Limb (tissue), 2 donors: Measurements from ENCODE around the gene SLC22A7.

ENCODE experiments used
- DNase-seq, 2 donors: peaks; one replicate each; pipeline ENCODE4 v3.0.0-alpha.2; 2016; ENCODE audit errors: extremely low spot score in 2 of 2

Gene SLC22A7, protein sequence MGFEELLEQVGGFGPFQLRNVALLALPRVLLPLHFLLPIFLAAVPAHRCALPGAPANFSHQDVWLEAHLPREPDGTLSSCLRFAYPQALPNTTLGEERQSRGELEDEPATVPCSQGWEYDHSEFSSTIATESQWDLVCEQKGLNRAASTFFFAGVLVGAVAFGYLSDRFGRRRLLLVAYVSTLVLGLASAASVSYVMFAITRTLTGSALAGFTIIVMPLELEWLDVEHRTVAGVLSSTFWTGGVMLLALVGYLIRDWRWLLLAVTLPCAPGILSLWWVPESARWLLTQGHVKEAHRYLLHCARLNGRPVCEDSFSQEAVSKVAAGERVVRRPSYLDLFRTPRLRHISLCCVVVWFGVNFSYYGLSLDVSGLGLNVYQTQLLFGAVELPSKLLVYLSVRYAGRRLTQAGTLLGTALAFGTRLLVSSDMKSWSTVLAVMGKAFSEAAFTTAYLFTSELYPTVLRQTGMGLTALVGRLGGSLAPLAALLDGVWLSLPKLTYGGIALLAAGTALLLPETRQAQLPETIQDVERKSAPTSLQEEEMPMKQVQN

DNA sequence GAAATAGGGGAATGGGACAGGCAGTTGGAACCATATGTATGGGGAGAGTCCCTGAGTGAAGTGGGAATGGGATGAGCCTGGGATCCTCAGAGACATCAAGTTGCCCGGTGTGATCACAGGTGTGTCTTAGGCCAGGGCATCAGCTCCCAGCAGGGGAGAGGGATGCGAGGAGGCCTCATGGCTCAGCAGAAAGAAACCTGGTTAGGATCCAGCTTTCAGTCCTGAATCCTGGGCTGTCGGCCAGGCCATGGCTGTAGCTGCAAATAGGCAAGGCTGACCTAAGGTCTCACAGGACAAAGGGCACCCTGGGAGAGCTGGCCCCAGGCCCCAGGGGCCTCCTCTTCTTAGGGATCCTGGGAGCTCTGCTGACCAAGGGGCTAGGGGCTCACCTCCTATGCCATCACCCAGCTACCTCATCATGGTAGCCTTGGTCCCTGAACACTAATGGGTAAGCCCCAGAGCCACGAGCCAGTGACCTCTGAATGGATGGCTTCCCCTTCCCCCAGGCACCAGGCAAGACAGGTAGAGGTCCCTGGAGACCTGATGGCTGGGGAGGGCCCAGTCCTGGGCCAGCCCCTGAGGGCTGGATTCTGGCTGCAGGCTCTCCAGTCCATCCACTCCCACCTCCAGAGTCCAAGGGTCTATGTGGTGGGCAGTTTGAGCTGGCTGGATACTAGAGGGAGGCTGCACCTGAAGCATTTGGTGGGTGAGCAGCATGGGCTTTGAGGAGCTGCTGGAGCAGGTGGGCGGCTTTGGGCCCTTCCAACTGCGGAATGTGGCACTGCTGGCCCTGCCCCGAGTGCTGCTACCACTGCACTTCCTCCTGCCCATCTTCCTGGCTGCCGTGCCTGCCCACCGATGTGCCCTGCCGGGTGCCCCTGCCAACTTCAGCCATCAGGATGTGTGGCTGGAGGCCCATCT is at the start of gene SLC22A7:
SLC22A7 (plus strand) TSS at position 617 of the 921 bp plus-strand sequence; CDS start at position 716, 99 bp downstream.
- no peak for DNase-seq

DNA sequence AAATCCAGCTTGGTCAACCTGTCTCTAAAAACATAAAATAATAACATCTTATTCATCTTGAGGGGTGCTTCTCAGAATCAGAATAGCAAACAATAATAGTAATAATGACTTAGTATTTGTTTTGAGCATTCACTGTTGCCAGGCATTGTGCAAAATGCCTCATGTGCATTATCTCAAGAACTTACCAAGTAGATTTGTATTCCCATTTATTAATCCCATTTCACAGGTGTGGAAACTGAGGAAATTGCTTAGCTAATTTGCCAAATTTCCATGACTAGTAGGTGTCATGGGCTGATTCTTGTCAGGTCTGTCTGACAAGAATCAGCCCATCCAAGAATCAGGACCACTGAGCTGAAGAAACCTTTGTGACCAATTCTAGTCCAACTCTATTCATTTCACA is 49.3 kb upstream of the SLC22A7 start:
- no peak for DNase-seq

DNA sequence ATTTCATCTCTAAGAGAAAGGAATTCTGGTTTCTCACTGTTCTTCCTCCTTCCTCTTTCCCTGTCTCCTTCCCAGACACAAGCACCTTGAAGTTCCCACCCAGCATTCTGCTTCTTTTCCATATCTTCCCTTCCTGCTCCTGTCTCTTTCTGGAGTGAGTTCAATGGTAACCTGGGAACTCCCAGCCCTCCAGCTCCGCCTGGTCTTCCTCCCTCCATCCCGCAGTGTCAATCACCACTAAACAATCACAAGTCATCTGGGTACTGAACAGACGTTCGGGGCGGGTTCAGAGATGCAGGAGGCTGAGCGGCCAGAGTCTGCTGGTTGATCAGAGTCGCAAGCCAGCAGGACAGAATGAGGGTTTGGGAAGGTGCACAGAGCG is 47.1 kb upstream of the SLC22A7 start:
- no peak for DNase-seq

DNA sequence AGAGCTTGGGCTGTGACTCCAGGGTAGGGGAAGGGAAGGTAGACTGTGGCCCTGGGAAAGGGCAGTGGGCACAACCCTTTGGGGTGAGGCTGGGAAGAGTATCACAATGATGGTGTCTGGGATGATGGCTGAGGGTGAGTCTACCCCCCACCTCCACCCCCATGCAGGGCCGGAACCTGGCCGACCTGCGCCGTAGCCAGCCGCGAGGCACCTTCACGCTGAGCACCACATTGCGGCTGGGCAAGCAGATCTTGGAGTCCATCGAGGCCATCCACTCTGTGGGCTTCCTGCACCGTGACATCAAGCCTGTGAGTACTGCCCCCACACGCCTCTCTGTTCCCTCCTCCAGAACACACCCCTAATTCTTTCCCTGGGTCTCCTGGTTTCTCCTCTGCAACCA is 44.7 kb upstream of the SLC22A7 start:
- DNase-seq = no peak

DNA sequence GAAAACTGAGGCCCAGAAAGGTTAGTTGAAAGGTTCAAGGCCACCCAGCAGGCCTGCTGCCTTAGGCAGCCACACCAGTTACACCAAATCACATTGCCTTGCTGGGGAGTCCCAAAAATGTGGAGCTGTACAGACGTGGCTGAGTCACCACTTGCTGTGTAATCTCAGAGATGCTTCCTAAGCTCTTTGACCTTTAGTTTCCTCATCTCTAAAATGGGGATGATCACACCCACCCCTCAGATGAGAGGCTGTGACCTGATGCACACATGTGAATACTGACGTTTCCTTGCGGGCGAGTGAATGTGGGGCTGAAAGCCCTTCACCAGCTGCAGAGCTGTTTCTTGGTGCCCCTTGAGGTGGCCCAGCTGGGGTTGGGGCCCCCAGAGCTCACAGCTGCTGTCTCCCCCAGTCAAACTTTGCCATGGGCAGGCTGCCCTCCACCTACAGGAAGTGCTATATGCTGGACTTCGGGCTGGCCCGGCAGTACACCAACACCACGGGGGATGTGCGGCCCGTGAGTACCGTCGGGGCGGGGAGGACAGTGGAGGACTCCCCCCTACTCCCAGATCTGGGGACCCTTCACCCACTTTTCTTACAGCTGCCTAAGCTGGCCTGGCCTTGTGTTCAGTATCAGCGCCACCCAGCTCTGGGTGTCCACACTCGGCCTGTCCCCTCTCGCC is 43.8 kb upstream of the SLC22A7 start:
- no peak for DNase-seq

DNA sequence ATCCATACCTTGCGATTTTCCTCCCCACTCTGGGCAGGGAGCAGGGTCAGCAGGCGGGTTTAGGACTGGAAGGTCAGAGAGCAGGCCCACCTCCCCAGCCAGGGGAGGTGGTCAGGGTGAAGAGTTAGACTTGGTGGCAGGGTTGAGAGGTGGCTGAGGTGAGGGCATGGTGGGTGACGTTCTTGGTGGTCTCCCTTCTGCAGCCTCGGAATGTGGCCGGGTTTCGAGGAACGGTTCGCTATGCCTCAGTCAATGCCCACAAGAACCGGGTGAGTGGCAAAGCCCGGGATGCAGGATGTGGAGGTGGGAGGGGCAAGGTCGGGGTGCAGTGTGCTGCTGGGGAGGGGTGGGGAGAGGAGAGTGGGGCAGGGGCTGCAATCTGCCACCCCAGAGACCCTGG is 43.2 kb upstream of the SLC22A7 start:
- no peak for DNase-seq

DNA sequence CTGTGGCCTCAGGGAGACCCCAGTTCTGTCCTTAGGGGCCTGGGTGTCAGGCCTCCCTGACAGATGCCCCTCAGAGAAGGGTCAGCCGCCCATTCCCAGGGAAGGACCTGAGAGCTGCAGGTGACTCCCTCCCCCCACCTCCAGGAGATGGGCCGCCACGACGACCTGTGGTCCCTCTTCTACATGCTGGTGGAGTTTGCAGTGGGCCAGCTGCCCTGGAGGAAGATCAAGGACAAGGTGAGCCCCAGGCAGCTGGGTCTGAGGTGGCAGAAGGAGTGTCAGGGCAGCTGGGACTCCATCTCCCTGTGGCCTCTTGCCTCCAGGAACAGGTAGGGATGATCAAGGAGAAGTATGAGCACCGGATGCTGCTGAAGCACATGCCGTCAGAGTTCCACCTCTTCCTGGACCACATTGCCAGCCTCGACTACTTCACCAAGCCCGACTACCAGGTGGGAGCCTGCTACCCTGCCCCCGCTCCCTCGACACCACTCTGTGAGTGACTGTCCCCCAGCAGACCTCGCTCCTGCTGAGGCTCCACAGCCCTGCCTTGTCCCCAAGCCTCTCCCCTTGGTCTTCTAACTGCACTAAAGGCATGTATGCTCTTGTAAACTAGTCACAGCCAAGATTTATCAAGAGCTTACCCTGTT is 42.5 kb upstream of the SLC22A7 start:
- no peak for DNase-seq

DNA sequence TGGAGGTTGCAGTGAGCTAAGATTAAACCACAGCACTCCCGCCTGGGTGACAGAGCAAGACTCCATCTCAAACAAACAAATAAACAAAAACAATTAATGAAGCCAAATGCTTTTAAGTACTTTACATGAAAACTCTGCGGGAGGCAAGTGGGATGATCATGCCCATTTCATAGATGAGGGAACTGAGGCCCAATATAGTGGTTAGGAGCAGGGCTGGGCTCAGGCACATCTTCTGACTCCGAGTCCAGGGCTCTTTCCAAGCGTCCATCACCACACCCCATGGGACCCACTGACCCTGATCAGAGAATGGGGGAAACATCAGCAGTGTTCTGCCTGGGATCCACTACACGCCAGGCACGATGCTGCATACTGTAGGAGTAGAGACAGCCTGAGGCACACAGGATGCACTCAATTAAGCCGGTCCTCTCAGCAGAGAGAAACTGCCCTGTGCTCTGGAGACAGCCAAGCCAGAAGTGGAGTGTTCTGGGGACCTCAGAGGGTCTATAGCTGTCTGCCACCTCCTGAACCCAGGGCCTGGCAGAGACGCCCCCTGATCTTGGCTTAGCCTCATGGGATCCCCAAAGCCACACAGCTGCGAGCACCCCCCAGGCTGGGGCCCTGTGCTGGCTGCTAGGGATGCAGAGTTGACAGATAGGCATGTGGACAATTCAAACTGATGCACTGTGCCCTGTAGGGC is 41.2 kb upstream of the SLC22A7 start:
- DNase-seq = no peak

DNA sequence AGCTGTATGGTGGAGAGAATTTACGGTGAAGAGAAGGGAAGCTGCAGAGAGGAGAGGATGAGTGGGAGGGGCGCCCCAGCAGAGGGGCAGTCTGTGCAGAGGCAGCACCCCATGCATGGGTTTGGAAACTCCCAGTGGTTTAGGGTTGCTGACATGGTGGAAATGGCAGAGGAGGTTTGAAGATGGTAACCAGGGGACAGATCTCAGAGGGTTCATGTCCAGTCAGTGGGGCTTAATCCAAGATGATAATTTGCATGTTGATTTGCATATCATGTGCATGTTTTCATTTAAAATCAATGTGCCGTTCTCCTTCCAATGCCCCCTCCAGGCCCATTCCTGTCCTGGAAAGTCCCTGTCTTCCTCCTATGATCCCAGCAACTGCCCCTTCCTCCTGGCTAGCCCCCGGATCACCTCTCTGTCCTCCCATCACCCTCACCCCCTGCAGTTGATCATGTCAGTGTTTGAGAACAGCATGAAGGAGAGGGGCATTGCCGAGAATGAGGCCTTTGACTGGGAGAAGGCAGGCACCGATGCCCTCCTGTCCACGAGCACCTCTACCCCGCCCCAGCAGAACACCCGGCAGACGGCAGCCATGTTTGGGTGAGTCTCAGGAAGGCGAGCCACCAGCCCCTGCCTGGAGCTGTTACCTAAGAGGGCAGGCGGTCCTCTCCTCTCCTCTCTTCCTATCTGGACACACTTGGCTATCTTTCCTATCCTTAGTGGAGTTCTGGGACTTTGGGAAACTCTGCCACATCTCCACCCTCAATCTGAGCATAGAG is 40.5 kb upstream of the SLC22A7 start:
- no peak for DNase-seq

DNA sequence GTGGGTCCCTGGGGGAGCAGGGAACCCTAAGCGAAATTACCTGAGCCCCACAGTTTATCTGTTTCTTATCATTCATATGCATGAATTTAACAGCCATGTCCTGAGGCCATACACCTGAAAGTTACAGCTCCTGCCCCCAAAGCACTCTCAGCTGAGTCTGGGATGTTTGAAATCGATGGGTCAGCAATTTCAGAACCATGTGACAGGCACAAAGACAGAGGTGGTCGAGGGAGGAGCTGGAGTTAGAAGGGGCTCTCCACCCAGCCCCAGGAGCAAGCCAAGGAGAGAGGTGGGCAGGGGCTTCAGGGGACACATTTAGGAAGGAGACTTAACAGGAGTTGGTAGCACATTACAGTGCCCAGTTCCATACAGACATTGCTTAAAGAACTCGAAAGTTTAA is 39.9 kb upstream of the SLC22A7 start:
- no peak for DNase-seq

DNA sequence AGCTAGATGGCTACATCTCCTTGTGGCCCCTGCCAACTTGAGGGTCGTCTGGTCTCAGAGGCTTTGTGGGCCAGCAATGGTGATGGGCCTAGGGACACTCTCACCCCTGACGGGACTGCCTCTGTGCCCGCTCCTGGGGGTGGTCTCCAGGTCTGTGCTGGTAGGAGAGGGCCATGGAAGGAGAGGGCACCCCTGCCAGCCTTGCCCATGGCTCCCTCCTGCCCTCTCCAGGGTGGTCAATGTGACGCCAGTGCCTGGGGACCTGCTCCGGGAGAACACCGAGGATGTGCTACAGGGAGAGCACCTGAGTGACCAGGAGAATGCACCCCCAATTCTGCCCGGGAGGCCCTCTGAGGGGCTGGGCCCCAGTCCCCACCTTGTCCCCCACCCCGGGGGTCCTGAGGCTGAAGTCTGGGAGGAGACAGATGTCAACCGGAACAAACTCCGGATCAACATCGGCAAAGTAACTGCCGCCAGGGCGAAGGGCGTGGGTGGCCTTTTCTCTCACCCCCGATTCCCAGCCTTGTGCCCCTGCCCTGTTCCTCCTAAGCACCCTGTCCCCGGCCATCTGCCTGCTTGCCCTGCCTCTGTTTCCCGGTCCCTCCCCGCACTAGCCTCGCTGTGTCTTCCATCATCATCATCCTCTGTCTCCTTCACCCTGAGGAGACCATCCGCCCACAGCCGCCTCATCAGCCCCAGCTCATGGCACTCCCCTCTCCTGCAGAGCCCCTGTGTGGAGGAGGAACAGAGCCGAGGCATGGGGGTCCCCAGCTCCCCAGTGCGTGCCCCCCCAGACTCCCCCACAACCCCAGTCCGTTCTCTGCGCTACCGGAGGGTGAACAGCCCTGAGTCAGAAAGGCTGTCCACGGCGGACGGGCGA is 39.0 kb upstream of the SLC22A7 start:
- DNase-seq = no peak

DNA sequence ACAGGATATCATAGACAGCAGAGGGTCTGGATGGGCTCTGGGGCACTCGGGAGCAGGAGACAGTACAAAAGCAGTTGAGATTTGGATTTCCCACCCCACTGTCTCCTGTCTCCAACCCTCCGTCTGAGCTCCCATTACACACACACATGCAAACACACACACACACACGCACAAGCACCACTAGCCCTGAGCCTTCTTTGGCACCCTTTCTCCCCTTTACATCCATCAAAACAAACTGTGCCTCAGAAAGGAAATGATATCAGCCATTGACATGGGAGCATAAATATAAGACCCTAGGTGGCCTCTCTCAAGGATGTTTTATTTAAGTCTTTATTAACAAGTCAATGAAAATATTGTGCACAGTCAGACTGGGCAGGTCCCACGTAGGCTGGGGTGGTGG is 37.3 kb upstream of the SLC22A7 start:
- DNase-seq = no peak

DNA sequence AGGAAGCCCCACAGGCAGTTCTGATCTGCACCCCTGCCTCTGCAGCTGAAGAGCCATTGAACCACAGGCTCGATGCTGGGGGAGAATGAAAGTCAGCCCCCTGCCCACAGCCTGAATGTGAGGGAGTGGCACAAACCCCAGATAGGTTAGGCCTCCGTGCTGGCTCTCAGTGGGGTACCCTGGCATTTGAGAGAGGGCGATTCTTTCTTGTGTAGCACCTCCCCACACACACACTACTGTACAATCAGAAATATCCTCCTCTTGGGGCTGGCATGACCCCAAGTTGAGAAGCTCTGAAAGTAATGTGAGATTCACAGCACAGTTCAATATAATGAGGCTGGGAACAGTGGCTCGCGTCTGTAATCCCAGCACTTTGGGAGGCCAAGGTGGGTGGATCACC is 36.9 kb upstream of the SLC22A7 start:
- no peak for DNase-seq

DNA sequence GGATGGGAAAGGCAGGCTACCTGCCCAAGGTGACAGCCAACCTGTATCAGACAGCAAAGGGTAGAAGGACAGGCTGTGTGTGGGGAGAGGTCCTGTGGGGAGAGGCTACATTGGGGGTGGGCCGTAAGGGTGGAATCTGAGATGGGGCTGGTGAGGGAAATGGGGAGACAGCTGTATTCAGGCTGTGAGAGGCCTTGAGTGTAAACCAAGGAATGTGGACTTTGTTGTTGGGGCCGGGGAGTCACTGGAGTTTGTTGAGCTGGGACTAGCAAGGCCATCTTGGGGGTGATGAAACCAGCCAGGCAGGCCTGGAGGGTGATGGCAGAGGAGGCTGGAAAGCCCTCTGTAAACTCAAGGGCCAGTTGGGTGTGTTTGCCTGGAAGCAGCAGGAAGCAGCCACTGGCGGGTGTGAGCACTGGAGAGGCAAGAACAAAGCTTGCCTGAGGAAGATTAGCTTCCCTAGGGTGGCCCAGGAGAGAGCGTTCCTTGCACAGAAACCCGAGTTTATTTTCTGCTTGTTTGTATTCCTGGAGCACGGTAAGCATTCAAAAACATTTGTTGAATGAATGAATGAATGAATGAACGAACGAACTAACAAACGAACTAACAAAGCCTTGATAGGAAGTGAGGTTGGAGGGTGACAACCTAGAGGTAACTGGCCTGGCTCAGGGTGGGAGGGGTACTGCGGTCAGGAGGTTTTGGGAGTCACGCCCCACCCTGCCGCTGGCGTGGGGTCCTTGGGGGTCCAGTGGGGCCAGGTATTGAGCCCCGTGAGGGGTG is 35.9 kb upstream of the SLC22A7 start:
- no peak for DNase-seq

DNA sequence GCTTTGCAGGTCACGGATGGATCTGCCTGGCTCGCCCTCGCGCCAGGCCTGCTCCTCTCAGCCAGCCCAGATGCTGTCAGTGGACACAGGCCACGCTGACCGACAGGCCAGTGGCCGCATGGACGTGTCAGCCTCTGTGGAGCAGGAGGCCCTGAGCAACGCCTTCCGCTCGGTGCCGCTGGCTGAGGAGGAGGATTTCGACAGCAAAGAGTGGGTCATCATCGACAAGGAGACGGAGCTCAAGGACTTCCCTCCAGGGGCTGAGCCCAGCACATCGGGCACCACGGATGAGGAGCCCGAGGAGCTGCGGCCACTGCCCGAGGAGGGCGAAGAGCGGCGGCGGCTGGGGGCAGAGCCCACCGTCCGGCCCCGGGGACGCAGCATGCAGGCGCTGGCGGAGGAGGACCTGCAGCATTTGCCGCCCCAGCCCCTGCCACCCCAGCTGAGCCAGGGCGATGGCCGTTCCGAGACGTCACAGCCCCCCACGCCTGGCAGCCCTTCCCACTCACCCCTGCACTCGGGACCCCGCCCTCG is 35.2 kb upstream of the SLC22A7 start:
- DNase-seq = no peak

DNA sequence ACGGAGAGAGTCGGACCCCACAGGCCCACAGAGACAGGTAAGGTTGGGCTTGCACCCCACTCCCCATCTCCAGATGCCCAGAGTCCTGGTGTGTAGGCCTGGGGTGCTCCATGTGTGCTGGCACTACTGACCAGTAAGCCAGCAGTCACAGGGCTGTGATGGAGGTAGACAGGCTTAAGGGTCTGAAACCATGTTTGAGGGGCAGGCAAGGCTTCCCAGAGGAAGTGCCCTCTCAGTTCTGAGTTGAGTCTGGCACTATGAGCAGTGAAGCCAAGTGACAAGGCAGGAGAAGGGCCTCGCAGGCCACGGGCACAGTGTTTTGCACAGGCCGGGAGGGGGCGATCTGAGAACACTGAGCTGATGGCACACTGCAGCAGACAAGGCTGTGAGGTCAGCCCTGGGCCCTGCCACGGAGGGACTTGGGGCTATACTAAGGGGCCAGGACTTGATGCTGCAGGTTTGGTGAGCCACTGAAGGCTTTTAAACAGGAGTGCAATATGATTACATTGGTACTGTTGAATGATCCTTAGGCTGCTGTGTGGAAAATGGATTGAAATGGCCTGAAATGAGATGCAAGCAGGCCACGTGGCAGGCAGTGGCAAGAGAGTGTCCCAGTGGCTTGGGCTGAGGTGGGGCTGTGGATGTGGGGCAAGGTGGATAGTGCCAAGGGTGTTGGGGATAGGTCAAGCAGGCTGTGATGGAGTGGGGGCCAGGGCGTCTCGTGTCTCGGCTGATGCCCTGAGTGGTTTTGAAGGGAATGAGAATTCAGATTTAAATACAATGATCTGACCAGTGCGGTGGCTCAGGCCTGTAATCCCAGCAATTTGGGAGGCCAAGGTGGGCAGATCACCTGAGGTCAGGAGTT is 34.5 kb upstream of the SLC22A7 start:
- DNase-seq = peak in 1 of 2 donors; percentile 75
